GM18867 (cell line): ENCODE results near the gene SPATA25.
"Not testable (repeated sequence)": the region's sequence is repeated elsewhere in the genome, so short reads cannot be mapped to it uniquely, and the experiment has no call there.

ENCODE experiments used
- ATAC-seq: cut with Tn5 transposase; IDR thresholded peaks from one replicate; pipeline ENCODE4 v1.9.1; 2021; ENCODE audit warnings: mild to moderate bottlenecking, moderate library complexity; ENCODE audit not compliant: unreplicated experiment

SPATA25 gene

GRCh38 chr20:45917790-45918141, 30.3 kb upstream of the SPATA25 start:
- no peak for ATAC-seq

GRCh38 chr20:45913116-45913515, 25.7 kb upstream of the SPATA25 start:
- ATAC-seq = no peak

- no peak for ATAC-seq
These were observed 24.9 kb upstream of the SPATA25 start for GRCh38 chr20:45912344-45912682.

GRCh38 chr20:45911486-45912343, 24.3 kb upstream of the SPATA25 start, which contains the start of gene PLTP:
TSS of gene PLTP (minus strand) at chr20:45912155. CDS start at chr20:45911452, 703 bp downstream.
- no peak for ATAC-seq

- peak; percentile 87 for ATAC-seq
These were observed 23.5 kb upstream of the SPATA25 start for GRCh38 chr20:45910670-45911485.

GRCh38 chr20:45909817-45910669, 22.6 kb upstream of the SPATA25 start:
- no peak for ATAC-seq

- ATAC-seq = no peak
These were observed 21.9 kb upstream of the SPATA25 start for GRCh38 chr20:45909336-45909808.

- no peak for ATAC-seq
These were observed 20.7 kb upstream of the SPATA25 start for GRCh38 chr20:45908084-45908483.

GRCh38 chr20:45907219-45907948, 20.0 kb upstream of the SPATA25 start:
- no peak for ATAC-seq

- ATAC-seq = no peak
These were observed 18.2 kb upstream of the SPATA25 start for GRCh38 chr20:45905505-45906079.

- no peak for ATAC-seq
These were observed 17.4 kb upstream of the SPATA25 start for GRCh38 chr20:45904583-45905504.

- no peak for ATAC-seq
These were observed 14.8 kb upstream of the SPATA25 start for GRCh38 chr20:45902199-45902701.

- ATAC-seq = not testable (repeated sequence)
These were observed 13.9 kb upstream of the SPATA25 start for GRCh38 chr20:45901332-45901731.

GRCh38 chr20:45899046-45899835, 11.8 kb upstream of the SPATA25 start:
- no peak for ATAC-seq

- no peak for ATAC-seq
These were observed 10.9 kb upstream of the SPATA25 start for GRCh38 chr20:45898285-45898684.

- ATAC-seq = no peak
These were observed 10.3 kb upstream of the SPATA25 start for GRCh38 chr20:45897692-45898091.

- ATAC-seq = no peak
These were observed 9.9 kb upstream of the SPATA25 start for GRCh38 chr20:45897289-45897688.

GRCh38 chr20:45896641-45897161, 9.3 kb upstream of the SPATA25 start:
- ATAC-seq = no peak
